Measurements from ENCODE around the gene CMSS1.

CMSS1 gene

DNA sequence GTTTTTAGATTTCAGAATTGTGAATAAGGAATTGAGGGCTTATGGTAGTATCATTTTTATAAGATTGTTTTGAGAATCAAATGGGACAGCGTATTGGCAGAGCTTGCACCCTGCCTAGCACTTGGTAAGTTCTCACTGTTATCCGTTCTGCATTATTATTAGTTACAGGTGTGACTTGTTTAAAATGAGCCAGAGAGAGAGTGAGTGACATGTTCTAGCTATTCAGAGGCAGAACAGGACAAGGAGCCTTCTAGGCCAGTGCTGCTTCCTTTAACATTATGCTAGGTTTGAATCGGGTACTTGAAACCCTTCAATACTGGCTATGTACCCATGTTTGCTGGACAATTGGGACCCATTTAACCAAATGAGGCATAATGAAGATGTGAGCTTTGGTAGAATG lies 162.9 kb downstream of the CMSS1 start:
- H3K4me3 ChIP-seq (ENCODE audit: low read depth, low read length): no peak overlapping the region
- TF ChIP-seq, protein P1, sequence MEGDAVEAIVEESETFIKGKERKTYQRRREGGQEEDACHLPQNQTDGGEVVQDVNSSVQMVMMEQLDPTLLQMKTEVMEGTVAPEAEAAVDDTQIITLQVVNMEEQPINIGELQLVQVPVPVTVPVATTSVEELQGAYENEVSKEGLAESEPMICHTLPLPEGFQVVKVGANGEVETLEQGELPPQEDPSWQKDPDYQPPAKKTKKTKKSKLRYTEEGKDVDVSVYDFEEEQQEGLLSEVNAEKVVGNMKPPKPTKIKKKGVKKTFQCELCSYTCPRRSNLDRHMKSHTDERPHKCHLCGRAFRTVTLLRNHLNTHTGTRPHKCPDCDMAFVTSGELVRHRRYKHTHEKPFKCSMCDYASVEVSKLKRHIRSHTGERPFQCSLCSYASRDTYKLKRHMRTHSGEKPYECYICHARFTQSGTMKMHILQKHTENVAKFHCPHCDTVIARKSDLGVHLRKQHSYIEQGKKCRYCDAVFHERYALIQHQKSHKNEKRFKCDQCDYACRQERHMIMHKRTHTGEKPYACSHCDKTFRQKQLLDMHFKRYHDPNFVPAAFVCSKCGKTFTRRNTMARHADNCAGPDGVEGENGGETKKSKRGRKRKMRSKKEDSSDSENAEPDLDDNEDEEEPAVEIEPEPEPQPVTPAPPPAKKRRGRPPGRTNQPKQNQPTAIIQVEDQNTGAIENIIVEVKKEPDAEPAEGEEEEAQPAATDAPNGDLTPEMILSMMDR (IDR thresholded peaks at IDR 0.05; ENCODE audit: borderline replicate concordance, insufficient read depth, low read depth, low read length): no peak

DNA sequence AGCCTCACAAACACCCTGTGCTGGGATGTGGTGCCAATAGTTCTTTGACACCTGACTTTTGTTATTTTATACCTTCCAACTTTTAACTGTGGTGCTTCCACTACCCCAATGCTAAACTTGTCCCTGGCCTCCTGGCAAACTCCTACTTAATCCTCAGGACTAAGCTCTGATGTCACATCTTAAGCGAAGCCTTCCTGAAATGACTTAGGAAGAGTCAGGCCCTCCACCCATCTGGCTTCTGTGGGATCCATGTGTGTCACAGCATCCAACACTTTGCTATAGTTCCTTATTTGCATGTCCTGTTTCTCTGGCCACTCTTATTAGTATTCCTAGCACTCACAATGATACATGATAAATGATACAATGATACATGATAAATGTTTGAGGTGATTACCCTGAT lies 163.5 kb downstream of the CMSS1 start:
- TF ChIP-seq, protein P1 (IDR thresholded peaks at IDR 0.05; ENCODE audit: borderline replicate concordance, insufficient read depth, low read depth, low read length): no peak
- no peak overlapping the region for H3K4me3 ChIP-seq (ENCODE audit: low read depth, low read length)

DNA sequence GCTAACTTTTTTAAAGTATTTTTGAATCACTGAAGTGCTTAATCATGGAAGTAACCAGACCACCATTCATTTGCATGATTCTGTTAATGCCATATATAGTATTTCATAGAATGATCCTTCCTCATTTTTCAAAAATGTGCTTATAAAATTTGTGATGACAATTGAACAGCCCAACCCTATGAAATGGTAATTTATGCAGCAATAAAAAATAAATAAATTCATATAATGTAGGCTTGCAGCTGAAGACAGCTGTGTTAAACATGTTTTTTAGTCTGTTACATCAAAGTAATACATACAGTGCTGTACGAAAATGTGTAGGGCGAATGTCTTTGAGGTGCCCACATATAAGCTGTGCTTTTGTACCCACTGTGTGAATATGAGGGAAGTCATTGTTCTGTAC lies 165.0 kb downstream of the CMSS1 start:
- no peak overlapping the region for H3K4me3 ChIP-seq (ENCODE audit: low read depth, low read length)
- TF ChIP-seq, protein P1 (IDR thresholded peaks at IDR 0.05; ENCODE audit: borderline replicate concordance, insufficient read depth, low read depth, low read length): no peak

DNA sequence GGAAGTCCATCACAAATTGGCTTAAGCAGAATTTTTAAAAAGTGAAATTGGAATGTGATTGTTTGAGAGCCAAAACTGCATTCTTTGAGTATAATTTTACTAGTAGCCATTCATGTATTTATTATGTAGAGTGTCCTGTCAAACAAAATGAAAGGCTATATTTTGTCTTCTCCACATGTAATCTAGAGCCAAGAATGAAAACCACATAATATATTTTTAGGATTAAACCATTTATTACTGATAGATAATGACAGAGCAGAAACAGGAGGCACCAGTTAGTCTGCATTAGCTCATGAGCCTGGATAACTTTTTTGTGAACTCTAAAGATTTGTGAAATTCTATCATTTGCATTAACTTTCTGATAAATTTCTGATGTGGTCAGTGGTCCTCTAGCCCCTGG lies 166.5 kb downstream of the CMSS1 start:
- TF ChIP-seq, protein P1 (IDR thresholded peaks at IDR 0.05; ENCODE audit: borderline replicate concordance, insufficient read depth, low read depth, low read length): no peak
- no peak overlapping the region for H3K4me3 ChIP-seq (ENCODE audit: low read depth, low read length)

DNA sequence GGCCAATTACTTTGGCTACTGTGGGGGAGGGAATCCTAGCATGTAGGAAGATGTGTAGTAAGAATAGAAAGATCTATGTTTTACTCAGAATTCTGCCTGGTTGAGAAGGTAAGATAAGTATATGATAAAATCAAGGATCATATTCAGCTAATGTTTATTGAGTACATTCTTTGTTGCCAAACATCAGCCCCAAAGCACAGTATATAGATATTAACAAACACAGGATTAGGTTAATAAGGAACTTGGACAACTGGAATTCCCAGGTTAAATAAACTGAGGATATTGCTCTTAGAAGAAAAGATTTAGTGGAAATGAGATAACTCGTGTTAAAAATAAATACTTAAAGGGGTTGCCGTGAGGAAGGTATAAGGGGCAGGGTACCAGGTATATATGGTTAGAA lies 167.0 kb downstream of the CMSS1 start:
- TF ChIP-seq, protein P1 (IDR thresholded peaks at IDR 0.05; ENCODE audit: borderline replicate concordance, insufficient read depth, low read depth, low read length): no peak
- no peak overlapping the region for H3K4me3 ChIP-seq (ENCODE audit: low read depth, low read length)

DNA sequence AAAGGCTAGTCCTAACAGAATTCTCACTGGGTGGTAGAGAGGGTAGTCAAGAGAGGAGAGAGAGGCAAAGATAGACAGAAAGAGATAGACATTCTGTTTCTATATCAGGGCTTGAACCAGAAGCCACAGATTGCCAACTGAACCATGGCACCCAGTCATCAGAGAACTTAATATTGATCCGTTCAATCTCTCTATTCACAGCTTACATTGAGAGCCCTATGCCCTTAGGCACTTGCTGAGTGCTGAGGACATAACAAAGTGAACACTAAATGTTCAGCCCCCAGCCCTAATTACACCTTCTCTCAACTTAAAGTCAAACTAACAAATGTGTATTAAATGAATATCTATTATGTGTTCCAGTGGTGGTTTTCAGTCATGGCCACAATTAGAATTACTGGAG lies 172.5 kb downstream of the CMSS1 start:
- no peak overlapping the region for H3K4me3 ChIP-seq (ENCODE audit: low read depth, low read length)
- TF ChIP-seq, protein P1 (IDR thresholded peaks at IDR 0.05; ENCODE audit: borderline replicate concordance, insufficient read depth, low read depth, low read length): no peak

DNA sequence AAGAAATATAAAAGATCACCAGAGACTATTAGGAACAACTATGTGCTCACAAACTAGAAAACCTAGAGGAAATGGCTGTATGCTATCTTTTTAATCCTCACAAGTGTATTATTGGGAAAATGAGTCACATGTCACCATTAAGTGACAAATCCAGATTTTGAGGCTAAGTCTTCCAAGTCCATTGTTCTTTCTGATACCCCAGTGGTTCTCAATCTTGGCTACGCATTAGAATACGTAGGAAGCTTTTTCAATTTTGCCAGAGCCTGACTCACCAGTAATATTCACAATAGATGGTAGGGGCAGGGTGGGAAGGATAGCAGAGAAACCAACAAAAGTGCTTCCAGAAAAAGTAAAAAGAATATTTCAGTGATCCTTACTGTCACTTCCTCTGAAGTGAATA lies 179.6 kb downstream of the CMSS1 start:
- no peak overlapping the region for H3K4me3 ChIP-seq (ENCODE audit: low read depth, low read length)
- TF ChIP-seq, protein P1 (IDR thresholded peaks at IDR 0.05; ENCODE audit: borderline replicate concordance, insufficient read depth, low read depth, low read length): no peak
